ENCODE results near the gene LRP1B. TPM values are rescaled to one million over a fixed set of nuclear protein-coding genes. Genes with fewer than 3 reads are reported as not detected.

Gene LRP1B
- total and polyA plus RNA-seq, 2 of the 8 experiments (the other 6 are each of a cell fraction or from before 2014, with no cell fraction given): 0.03 TPM; not detected in 1

DNA sequence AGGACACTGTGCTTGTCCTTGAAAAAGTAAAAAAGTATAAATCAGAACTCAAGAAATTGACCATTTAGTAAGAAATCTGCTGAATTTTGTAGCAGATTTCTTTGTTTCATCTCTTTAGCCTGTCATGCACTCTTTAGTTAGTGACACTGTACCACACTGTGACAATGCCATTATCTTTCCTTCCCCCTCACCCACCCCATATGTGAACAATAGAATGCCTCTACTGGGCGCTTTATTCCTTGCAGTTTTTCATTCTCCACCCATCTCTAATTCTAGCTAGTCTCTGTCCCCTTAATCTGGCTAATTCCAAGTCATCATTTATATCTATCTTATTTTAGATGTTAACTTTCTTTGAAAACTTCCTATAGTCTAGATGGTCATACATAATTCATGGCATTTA is 241.0 kb downstream of the LRP1B start:
- Histone ChIP-seq H4K5ac (ENCODE audit: insufficient read length, low read depth, low read length) (no peak overlapping the region), H3K4ac (replicated peaks; ENCODE audit: insufficient read length, low read depth, low read length) (no peak overlapping the region), H3K9ac (replicated peaks in 1 of 4; ENCODE audit: extremely low read depth in 1 of 4, low read depth in 3 of 4, low read length in 3 of 4) (no peak overlapping the region), H3K56ac (replicated peaks; ENCODE audit: insufficient read length, low read depth, low read length) (no peak overlapping the region), H3K14ac (ENCODE audit: insufficient read length) (no peak overlapping the region), H2AK5ac (ENCODE audit: low read depth, low read length) (no peak overlapping the region), H3K27ac (ENCODE audit: low read depth, low read length) (no peak overlapping the region), H4K8ac (ENCODE audit: extremely low read depth, insufficient read depth, low read length) (no peak overlapping the region), H3K9me3 (ENCODE audit: insufficient read depth in 2 of 2, low read depth in 1 of 2, low read length in 1 of 2) (no peaks in the 10 kb centered on the region), H2BK120ac (replicated peaks; ENCODE audit: low read depth, low read length) (no peak overlapping the region), H3K4me2 (ENCODE audit: insufficient read depth in 1 of 2, low read depth in 2 of 2, low read length in 2 of 2) (no peak overlapping the region), H3K4me3 (ENCODE audit: extremely low read depth in 1 of 4, insufficient read depth in 2 of 4, low read depth in 3 of 4, low read length in 4 of 4) (no peak overlapping the region), H3K27me3 (replicated peaks in 1 of 4; ENCODE audit: control insufficient read depth in 3 of 4, extremely low read depth in 1 of 4, insufficient read depth in 3 of 4, low read length in 3 of 4) (no peaks in the 10 kb centered on the region), H2BK15ac (ENCODE audit: low read length) (no peak overlapping the region), H2BK12ac (ENCODE audit: low read depth, low read length) (no peak overlapping the region), H3K4me1 (replicated peaks in 1 of 4; ENCODE audit: control insufficient read depth in 3 of 4, insufficient read depth in 4 of 4, low read length in 3 of 4) (no peaks in the 10 kb centered on the region), H2BK5ac (ENCODE audit: low read depth, low read length) (no peak overlapping the region), H3K36me3 (ENCODE audit: control insufficient read depth in 2 of 4, insufficient read depth in 4 of 4, low read length in 3 of 4) (no peaks in the 10 kb centered on the region), H4K91ac (replicated peaks; ENCODE audit: insufficient read length, low read length) (no peak overlapping the region), H3K23me2 (ENCODE audit: low read depth, low read length) (no peaks in the 10 kb centered on the region), H3K79me1 (ENCODE audit: low read depth, low read length) (no peaks in the 10 kb centered on the region), H2BK20ac (ENCODE audit: low read length) (no peak overlapping the region), H2AFZ (ENCODE audit: low read length) (no peak overlapping the region), H3K79me2 (ENCODE audit: control insufficient read depth in 1 of 2, insufficient read depth in 2 of 2, low read length in 2 of 2) (no peaks in the 10 kb centered on the region), H4K20me1 (replicated peaks in 1 of 2; ENCODE audit: control insufficient read depth in 1 of 2, insufficient read depth in 2 of 2, low read length in 2 of 2) (no peaks in the 10 kb centered on the region), H3K23ac (ENCODE audit: insufficient read length) (no peak overlapping the region), H3K18ac (ENCODE audit: extremely low read depth, low read length) (no peak overlapping the region)
- ChIA-PET POLR2A (ENCODE audit: partially characterized antibody) (no interaction called here), CTCF (ENCODE audit: partially characterized antibody) (no interaction called here)
- FAIRE-seq (no peak), DNase-seq (ENCODE audit: low read depth in 1 of 2, low spot score in 2 of 2) (no peak)
- 94% methylated on average over 1 of the region's 1 CpG; no CpG with 5 or more reads in 1 of the 2 experiments for WGBS, 2 experiments (ENCODE audit: extremely low coverage in 1 of 2, insufficient coverage in 1 of 2, insufficient read length in 1 of 2, insufficient replicate concordance in 2 of 2, low coverage in 1 of 2, low lambda C conversion rate in 2 of 2, missing lambda C conversion rate in 1 of 2)
- TF ChIP-seq RNF2 (IDR thresholded peaks at IDR 0.05; ENCODE audit: borderline replicate concordance, low read depth, low read length, missing control alignments, poor library complexity, severe bottlenecking) (no peak), SP4 (IDR thresholded peaks at IDR 0.05; ENCODE audit: low read length) (no peak), KDM5A (IDR thresholded peaks at IDR 0.05; ENCODE audit: low read length) (no peak), SP1 (IDR thresholded peaks at IDR 0.05; ENCODE audit: low read depth, low read length) (no peak), FOSL1 (IDR thresholded peaks at IDR 0.05; ENCODE audit: insufficient read depth, low read depth, low read length) (no peak)
- TF ChIP-seq, protein P1, sequence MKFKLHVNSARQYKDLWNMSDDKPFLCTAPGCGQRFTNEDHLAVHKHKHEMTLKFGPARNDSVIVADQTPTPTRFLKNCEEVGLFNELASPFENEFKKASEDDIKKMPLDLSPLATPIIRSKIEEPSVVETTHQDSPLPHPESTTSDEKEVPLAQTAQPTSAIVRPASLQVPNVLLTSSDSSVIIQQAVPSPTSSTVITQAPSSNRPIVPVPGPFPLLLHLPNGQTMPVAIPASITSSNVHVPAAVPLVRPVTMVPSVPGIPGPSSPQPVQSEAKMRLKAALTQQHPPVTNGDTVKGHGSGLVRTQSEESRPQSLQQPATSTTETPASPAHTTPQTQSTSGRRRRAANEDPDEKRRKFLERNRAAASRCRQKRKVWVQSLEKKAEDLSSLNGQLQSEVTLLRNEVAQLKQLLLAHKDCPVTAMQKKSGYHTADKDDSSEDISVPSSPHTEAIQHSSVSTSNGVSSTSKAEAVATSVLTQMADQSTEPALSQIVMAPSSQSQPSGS (IDR thresholded peaks at IDR 0.05; ENCODE audit: low read length): no peak

Measured in H1 (cell line).